ENCODE data around the gene LONRF2. TPM values are rescaled to one million over a fixed set of nuclear protein-coding genes. Genes with fewer than 3 reads are reported as not detected.
"Not testable (repeated sequence)": the region's sequence is repeated elsewhere in the genome, so short reads cannot be mapped to it uniquely, and the experiment has no call there.

The LONRF2 gene
- total and polyA plus RNA-seq, 2 donors: 0.24 to 0.62 TPM

GRCh38 chr2:100344433-100344832 is 22.1 kb upstream of the LONRF2 start:
- Histone ChIP-seq H3K4me3 (ENCODE audit: low read length in 2 of 2) (no peak overlapping the region), H3K36me3 (ENCODE audit: control insufficient read depth in 2 of 2, insufficient read depth in 2 of 2, low read length in 1 of 2) (no peaks in the 10 kb centered on the region), H3K9me3 (ENCODE audit: control insufficient read depth in 2 of 2, insufficient read depth in 1 of 2, low read length in 1 of 2) (no peaks in the 10 kb centered on the region), H3K27ac (ENCODE audit: low read depth in 1 of 2, low read length in 1 of 2) (no peak overlapping the region), H3K4me1 (ENCODE audit: control insufficient read depth in 2 of 2, insufficient read depth in 2 of 2, low read length in 2 of 2) (no peaks in the 10 kb centered on the region), H3K27me3 (ENCODE audit: control insufficient read depth in 2 of 2, insufficient read depth in 1 of 2, low read length in 1 of 2) (peaks cover 0 to 5% of the 10 kb centered on the region in 2 donors)
- WGBS: 84% methylated on average over 4 of the region's 4 CpGs
- DNase-seq (ENCODE audit: low read depth in 6 of 9, low spot score in 9 of 9): no peak

- not testable (repeated sequence) for H3K27me3 ChIP-seq (ENCODE audit: control insufficient read depth in 2 of 2, insufficient read depth in 1 of 2, low read length in 1 of 2); H3K4me3 ChIP-seq (ENCODE audit: low read length in 2 of 2)
- 93% methylated on average over 2 of the region's 2 CpGs for WGBS
These were observed 20.2 kb upstream of the LONRF2 start for GRCh38 chr2:100342466-100342865.

GRCh38 chr2:100339823-100340222 is 17.5 kb upstream of the LONRF2 start:
- Histone ChIP-seq H3K27ac (ENCODE audit: low read depth in 1 of 2, low read length in 1 of 2) (no peak overlapping the region), H3K27me3 (ENCODE audit: control insufficient read depth in 2 of 2, insufficient read depth in 1 of 2, low read length in 1 of 2) (peaks cover 0 to 7% of the 10 kb centered on the region in 2 donors), H3K4me1 (ENCODE audit: control insufficient read depth in 2 of 2, insufficient read depth in 2 of 2, low read length in 2 of 2) (no peaks in the 10 kb centered on the region), H3K9me3 (ENCODE audit: control insufficient read depth in 2 of 2, insufficient read depth in 1 of 2, low read length in 1 of 2) (no peaks in the 10 kb centered on the region), H3K4me3 (ENCODE audit: low read length in 2 of 2) (no peak overlapping the region), H3K36me3 (ENCODE audit: control insufficient read depth in 2 of 2, insufficient read depth in 2 of 2, low read length in 1 of 2) (no peaks in the 10 kb centered on the region)
- no peak for DNase-seq (ENCODE audit: low read depth in 6 of 9, low spot score in 9 of 9)
- WGBS: 96% methylated on average over 5 of the region's 5 CpGs

More at GRCh38 chr2:100342466-100342865, 20.2 kb upstream of the LONRF2 start:
- DNase-seq (ENCODE audit: low read depth in 6 of 9, low spot score in 9 of 9); H3K36me3 ChIP-seq (ENCODE audit: control insufficient read depth in 2 of 2, insufficient read depth in 2 of 2, low read length in 1 of 2); H3K9me3 ChIP-seq (ENCODE audit: control insufficient read depth in 2 of 2, insufficient read depth in 1 of 2, low read length in 1 of 2); H3K4me1 ChIP-seq (ENCODE audit: control insufficient read depth in 2 of 2, insufficient read depth in 2 of 2, low read length in 2 of 2); H3K27ac ChIP-seq (ENCODE audit: low read depth in 1 of 2, low read length in 1 of 2): not testable (repeated sequence)

GRCh38 chr2:100334929-100335328 is 12.6 kb upstream of the LONRF2 start:
- Histone ChIP-seq H3K4me3 (ENCODE audit: low read length in 2 of 2) (no peak overlapping the region), H3K36me3 (ENCODE audit: control insufficient read depth in 2 of 2, insufficient read depth in 2 of 2, low read length in 1 of 2) (no peaks in the 10 kb centered on the region), H3K27me3 (ENCODE audit: control insufficient read depth in 2 of 2, insufficient read depth in 1 of 2, low read length in 1 of 2) (peaks cover 0 to 10% of the 10 kb centered on the region in 2 donors), H3K27ac (ENCODE audit: low read depth in 1 of 2, low read length in 1 of 2) (no peak overlapping the region), H3K9me3 (ENCODE audit: control insufficient read depth in 2 of 2, insufficient read depth in 1 of 2, low read length in 1 of 2) (no peaks in the 10 kb centered on the region), H3K4me1 (ENCODE audit: control insufficient read depth in 2 of 2, insufficient read depth in 2 of 2, low read length in 2 of 2) (no peaks in the 10 kb centered on the region)
- DNase-seq (ENCODE audit: low read depth in 6 of 9, low spot score in 9 of 9): no peak
- WGBS: 96% methylated on average over 2 of the region's 2 CpGs

GRCh38 chr2:100327742-100328141 is 5.4 kb upstream of the LONRF2 start:
- H3K36me3 ChIP-seq (ENCODE audit: control insufficient read depth in 2 of 2, insufficient read depth in 2 of 2, low read length in 1 of 2): no peaks in the 10 kb centered on the region
- no peaks in the 10 kb centered on the region for H3K9me3 ChIP-seq (ENCODE audit: control insufficient read depth in 2 of 2, insufficient read depth in 1 of 2, low read length in 1 of 2)
- no peaks in the 10 kb centered on the region for H3K4me1 ChIP-seq (ENCODE audit: control insufficient read depth in 2 of 2, insufficient read depth in 2 of 2, low read length in 2 of 2)
- 92% methylated on average over 4 of the region's 4 CpGs for WGBS
- DNase-seq (ENCODE audit: low read depth in 6 of 9, low spot score in 9 of 9): no peak
- peaks cover 9 to 37% of the 10 kb centered on the region in 2 donors for H3K27me3 ChIP-seq (ENCODE audit: control insufficient read depth in 2 of 2, insufficient read depth in 1 of 2, low read length in 1 of 2)
- H3K27ac ChIP-seq (ENCODE audit: low read depth in 1 of 2, low read length in 1 of 2): no peak overlapping the region
- no peak overlapping the region for H3K4me3 ChIP-seq (ENCODE audit: low read length in 2 of 2)

- H3K4me1 ChIP-seq (ENCODE audit: control insufficient read depth in 2 of 2, insufficient read depth in 2 of 2, low read length in 2 of 2): peaks cover 3 to 4% of the 10 kb centered on the region in 2 donors
These were observed 979 bp downstream of the LONRF2 start for GRCh38 chr2:100321179-100321865.

GRCh38 chr2:100320547-100321178 is 1.6 kb downstream of the LONRF2 start:
- H3K27me3 ChIP-seq (ENCODE audit: control insufficient read depth in 2 of 2, insufficient read depth in 1 of 2, low read length in 1 of 2): peaks cover 39 to 70% of the 10 kb centered on the region in 2 donors

More at GRCh38 chr2:100321179-100321865, 979 bp downstream of the LONRF2 start:
- DNase-seq (ENCODE audit: low read depth in 6 of 9, low spot score in 9 of 9): peak in 3 of 9 donors; percentile 7 to 12 (median 8)
- no peaks in the 10 kb centered on the region for H3K36me3 ChIP-seq (ENCODE audit: control insufficient read depth in 2 of 2, insufficient read depth in 2 of 2, low read length in 1 of 2)
- peak overlapping the region in 1 of 2 donors; percentile 44 for H3K4me3 ChIP-seq (ENCODE audit: low read length in 2 of 2)
- peaks cover 1 to 8% of the 10 kb centered on the region in 2 donors for H3K9me3 ChIP-seq (ENCODE audit: control insufficient read depth in 2 of 2, insufficient read depth in 1 of 2, low read length in 1 of 2)
- peak overlapping the region in 1 of 2 donors; percentile 18 for H3K27ac ChIP-seq (ENCODE audit: low read depth in 1 of 2, low read length in 1 of 2)
- WGBS: 1% methylated on average over 77 of the region's 77 CpGs
- peaks cover 39 to 76% of the 10 kb centered on the region in 2 donors for H3K27me3 ChIP-seq (ENCODE audit: control insufficient read depth in 2 of 2, insufficient read depth in 1 of 2, low read length in 1 of 2)

GRCh38 chr2:100317634-100318033 is 4.7 kb downstream of the LONRF2 start:
- Histone ChIP-seq H3K4me1 (ENCODE audit: control insufficient read depth in 2 of 2, insufficient read depth in 2 of 2, low read length in 2 of 2) (peaks cover 2 to 4% of the 10 kb centered on the region in 2 donors), H3K9me3 (ENCODE audit: control insufficient read depth in 2 of 2, insufficient read depth in 1 of 2, low read length in 1 of 2) (peaks cover 1 to 8% of the 10 kb centered on the region in 2 donors), H3K4me3 (ENCODE audit: low read length in 2 of 2) (no peak overlapping the region), H3K36me3 (ENCODE audit: control insufficient read depth in 2 of 2, insufficient read depth in 2 of 2, low read length in 1 of 2) (no peaks in the 10 kb centered on the region), H3K27me3 (ENCODE audit: control insufficient read depth in 2 of 2, insufficient read depth in 1 of 2, low read length in 1 of 2) (peaks cover 29 to 41% of the 10 kb centered on the region in 2 donors), H3K27ac (ENCODE audit: low read depth in 1 of 2, low read length in 1 of 2) (no peak overlapping the region)
- WGBS: 95% methylated on average over 1 of the region's 1 CpG
- no peak for DNase-seq (ENCODE audit: low read depth in 6 of 9, low spot score in 9 of 9)

More at GRCh38 chr2:100320547-100321178, 1.6 kb downstream of the LONRF2 start:
- Histone ChIP-seq H3K36me3 (ENCODE audit: control insufficient read depth in 2 of 2, insufficient read depth in 2 of 2, low read length in 1 of 2) (no peaks in the 10 kb centered on the region), H3K9me3 (ENCODE audit: control insufficient read depth in 2 of 2, insufficient read depth in 1 of 2, low read length in 1 of 2) (peaks cover 1 to 8% of the 10 kb centered on the region in 2 donors), H3K4me3 (ENCODE audit: low read length in 2 of 2) (no peak overlapping the region), H3K4me1 (ENCODE audit: control insufficient read depth in 2 of 2, insufficient read depth in 2 of 2, low read length in 2 of 2) (peaks cover 3 to 4% of the 10 kb centered on the region in 2 donors), H3K27ac (ENCODE audit: low read depth in 1 of 2, low read length in 1 of 2) (no peak overlapping the region)
- DNase-seq (ENCODE audit: low read depth in 6 of 9, low spot score in 9 of 9): peak in 1 of 9 donors; percentile 2
- 65% methylated on average over 19 of the region's 19 CpGs for WGBS

- no peak for DNase-seq (ENCODE audit: low read depth in 6 of 9, low spot score in 9 of 9)
- Histone ChIP-seq H3K36me3 (ENCODE audit: control insufficient read depth in 2 of 2, insufficient read depth in 2 of 2, low read length in 1 of 2) (no peaks in the 10 kb centered on the region), H3K27ac (ENCODE audit: low read depth in 1 of 2, low read length in 1 of 2) (no peak overlapping the region), H3K27me3 (ENCODE audit: control insufficient read depth in 2 of 2, insufficient read depth in 1 of 2, low read length in 1 of 2) (no peaks in the 10 kb centered on the region), H3K9me3 (ENCODE audit: control insufficient read depth in 2 of 2, insufficient read depth in 1 of 2, low read length in 1 of 2) (no peaks in the 10 kb centered on the region), H3K4me3 (ENCODE audit: low read length in 2 of 2) (no peak overlapping the region), H3K4me1 (ENCODE audit: control insufficient read depth in 2 of 2, insufficient read depth in 2 of 2, low read length in 2 of 2) (no peaks in the 10 kb centered on the region)
- WGBS: 93% methylated on average over 4 of the region's 4 CpGs
These were observed 12.2 kb downstream of the LONRF2 start for GRCh38 chr2:100309973-100310719.

Data from thymus (tissue), 11 donors.